ENCODE data around the gene CYGB.

CYGB gene

DNA sequence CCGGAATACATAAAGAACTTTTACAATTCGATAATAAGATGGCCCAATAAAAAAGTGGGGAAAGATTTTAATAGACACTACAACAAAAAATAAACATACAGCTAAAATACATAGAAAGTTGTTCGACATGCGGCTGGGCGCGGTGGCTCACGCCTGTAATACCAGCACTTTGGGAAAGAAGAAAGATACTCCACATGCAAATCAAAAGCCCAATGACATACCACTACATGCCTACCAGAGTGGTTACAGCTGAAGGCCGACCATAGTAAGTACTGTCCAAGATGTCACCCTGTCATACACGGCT is 11.7 kb upstream of the CYGB start (continued):
- TF ChIP-seq, protein P1, sequence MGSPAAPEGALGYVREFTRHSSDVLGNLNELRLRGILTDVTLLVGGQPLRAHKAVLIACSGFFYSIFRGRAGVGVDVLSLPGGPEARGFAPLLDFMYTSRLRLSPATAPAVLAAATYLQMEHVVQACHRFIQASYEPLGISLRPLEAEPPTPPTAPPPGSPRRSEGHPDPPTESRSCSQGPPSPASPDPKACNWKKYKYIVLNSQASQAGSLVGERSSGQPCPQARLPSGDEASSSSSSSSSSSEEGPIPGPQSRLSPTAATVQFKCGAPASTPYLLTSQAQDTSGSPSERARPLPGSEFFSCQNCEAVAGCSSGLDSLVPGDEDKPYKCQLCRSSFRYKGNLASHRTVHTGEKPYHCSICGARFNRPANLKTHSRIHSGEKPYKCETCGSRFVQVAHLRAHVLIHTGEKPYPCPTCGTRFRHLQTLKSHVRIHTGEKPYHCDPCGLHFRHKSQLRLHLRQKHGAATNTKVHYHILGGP (tag by site-specific recombination; IDR thresholded peaks at IDR 0.05), result no peak

DNA sequence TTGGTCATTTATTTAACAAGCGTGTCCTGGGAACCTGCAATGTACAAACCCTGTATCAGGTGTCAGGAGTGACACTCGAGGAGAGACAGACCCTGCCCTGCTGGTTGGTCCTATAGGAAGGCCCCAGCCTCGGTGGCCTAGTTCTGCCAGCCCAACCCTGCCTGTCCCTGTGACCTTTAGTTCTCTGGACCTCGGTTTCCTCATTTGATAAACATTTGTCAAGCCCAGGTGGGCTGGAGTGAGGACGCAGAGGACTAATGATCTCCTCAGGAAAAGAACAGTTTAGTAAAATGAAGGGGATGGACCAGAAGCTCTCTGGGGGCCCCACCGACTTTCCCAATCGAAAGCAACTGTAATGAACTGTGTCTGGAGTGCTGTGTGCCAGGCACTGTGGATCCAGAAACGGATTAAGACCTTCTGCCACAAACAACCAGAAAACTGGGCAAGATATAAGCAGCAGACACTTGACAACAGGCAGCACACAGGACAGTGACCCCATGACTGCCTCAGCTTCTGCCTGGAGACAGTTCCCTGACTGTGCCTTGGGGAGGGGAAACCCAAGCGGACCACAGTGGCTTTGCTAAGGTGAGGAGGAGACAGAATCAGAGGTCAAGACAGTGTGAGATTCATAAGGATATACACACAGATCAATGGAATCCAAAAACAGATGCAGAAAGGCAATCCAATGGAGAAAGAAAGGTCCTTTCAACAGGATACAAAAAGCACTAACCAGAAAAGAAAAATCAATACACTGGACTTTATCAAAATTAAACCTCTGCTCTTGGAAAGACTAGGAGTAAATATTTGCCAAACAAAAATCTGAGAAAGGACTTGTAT is 11.1 kb upstream of the CYGB start:
- H3K9me3 ChIP-seq (ENCODE audit: control insufficient read depth, insufficient read depth, low read depth, low read length), result no peaks in the 10 kb centered on the region
- H3K27ac ChIP-seq (ENCODE audit: extremely low read depth, low read depth, low read length), result no peak overlapping the region
- H3K4me1 ChIP-seq (ENCODE audit: control insufficient read depth, insufficient read depth, low read length), result peaks cover 21% of the 10 kb centered on the region
- no peak overlapping the region for H3K4me3 ChIP-seq (ENCODE audit: low read depth, low read length)
- TF ChIP-seq ZNF335 (tag by site-specific recombination; conservative IDR thresholded peaks at IDR 0.05) (peak; percentile 98), ZNF292 (tag by site-specific recombination; IDR thresholded peaks at IDR 0.05; ENCODE audit: borderline replicate concordance, low read depth) (no peak)
- peaks cover 0 to 9% of the 10 kb centered on the region in 2 experiments; a peak in 2 of 3 replicates for H3K36me3 ChIP-seq (ENCODE audit: control insufficient read depth in 2 of 2, insufficient read depth in 1 of 2, low read length in 2 of 2)
- ChIA-PET POLR2A (interaction anchor here (1.6 kb wide), 1 partner anchor 9 kb away, joined by 5 read pairs; no protein-coding TSS in a partner anchor), CTCF (interaction anchor here (0.7 to 5.4 kb wide), 9 partner anchors 8 to 133 kb away, joined by 3 to 49 read pairs (median 7); no protein-coding TSS in a partner anchor)

DNA sequence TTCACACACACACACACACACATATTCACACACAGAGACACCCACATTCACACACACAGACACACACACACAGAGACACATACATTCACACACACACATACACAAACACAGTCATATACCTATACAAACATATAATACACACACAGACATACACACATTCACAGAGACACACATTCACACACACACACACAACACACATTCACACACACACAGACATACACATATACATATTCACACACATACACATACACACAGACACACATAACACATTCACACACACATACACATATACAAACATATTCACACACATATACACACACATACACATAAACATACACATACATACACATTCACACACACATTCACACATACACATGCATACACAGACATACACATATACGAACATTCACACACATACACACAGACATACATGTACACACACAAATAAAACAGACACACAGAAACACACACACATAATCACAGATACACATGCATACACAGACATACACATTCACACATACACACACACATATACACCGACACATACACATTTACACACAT is 10.2 kb upstream of the CYGB start:
- Histone ChIP-seq H3K4me3 (ENCODE audit: low read depth, low read length) (no peak overlapping the region), H3K36me3 (ENCODE audit: control insufficient read depth in 2 of 2, insufficient read depth in 1 of 2, low read length in 2 of 2) (peaks cover 0 to 9% of the 10 kb centered on the region in 2 experiments; a peak in 2 of 3 replicates), H3K9me3 (ENCODE audit: control insufficient read depth, insufficient read depth, low read depth, low read length) (no peaks in the 10 kb centered on the region), H3K27ac (ENCODE audit: extremely low read depth, low read depth, low read length) (no peak overlapping the region), H3K4me1 (ENCODE audit: control insufficient read depth, insufficient read depth, low read length) (peaks cover 21% of the 10 kb centered on the region)
- CTCF ChIA-PET, result interaction anchor here (0.7 to 5.4 kb wide), 19 partner anchors 9 to 180 kb away, joined by 3 to 87 read pairs (median 13); no protein-coding TSS in a partner anchor
- POLR2A ChIA-PET, result no interaction called here
- TF ChIP-seq ZNF544 (tag by site-specific recombination; IDR thresholded peaks at IDR 0.05) (no peak), KLF9 (tag by site-specific recombination; IDR thresholded peaks at IDR 0.05; ENCODE audit: low read depth) (no peak), ZNF266 (tag by site-specific recombination; IDR thresholded peaks at IDR 0.05; ENCODE audit: low read depth) (peak; percentile 10; the same call in 1 of the 2 replicates), KLF1 (tag by site-specific recombination; IDR thresholded peaks at IDR 0.05) (0 out of 2 replicates have a peak, but pooled peaks have one; percentile 2), ZNF239 (tag by site-specific recombination; IDR thresholded peaks at IDR 0.05) (peak; percentile 75; the same call in 1 of the 2 replicates), ZNF311 (tag by site-specific recombination; IDR thresholded peaks at IDR 0.05; ENCODE audit: borderline replicate concordance) (peak; percentile 76; the same call in 1 of the 2 replicates), ZNF670 (tag by site-specific recombination; IDR thresholded peaks at IDR 0.05; ENCODE audit: low read depth) (peak; percentile 91; the same call in 1 of the 2 replicates), ZNF114 (tag by site-specific recombination; IDR thresholded peaks at IDR 0.05) (0 out of 2 replicates have a peak, but pooled peaks have one; percentile 24), ZNF529 (tag by site-specific recombination; IDR thresholded peaks at IDR 0.05; ENCODE audit: insufficient replicate concordance) (no peak), MYNN (tag by site-specific recombination; IDR thresholded peaks at IDR 0.05; ENCODE audit: borderline replicate concordance) (0 out of 2 replicates have a peak, but pooled peaks have one; percentile 16)
- TF ChIP-seq, protein P2, sequence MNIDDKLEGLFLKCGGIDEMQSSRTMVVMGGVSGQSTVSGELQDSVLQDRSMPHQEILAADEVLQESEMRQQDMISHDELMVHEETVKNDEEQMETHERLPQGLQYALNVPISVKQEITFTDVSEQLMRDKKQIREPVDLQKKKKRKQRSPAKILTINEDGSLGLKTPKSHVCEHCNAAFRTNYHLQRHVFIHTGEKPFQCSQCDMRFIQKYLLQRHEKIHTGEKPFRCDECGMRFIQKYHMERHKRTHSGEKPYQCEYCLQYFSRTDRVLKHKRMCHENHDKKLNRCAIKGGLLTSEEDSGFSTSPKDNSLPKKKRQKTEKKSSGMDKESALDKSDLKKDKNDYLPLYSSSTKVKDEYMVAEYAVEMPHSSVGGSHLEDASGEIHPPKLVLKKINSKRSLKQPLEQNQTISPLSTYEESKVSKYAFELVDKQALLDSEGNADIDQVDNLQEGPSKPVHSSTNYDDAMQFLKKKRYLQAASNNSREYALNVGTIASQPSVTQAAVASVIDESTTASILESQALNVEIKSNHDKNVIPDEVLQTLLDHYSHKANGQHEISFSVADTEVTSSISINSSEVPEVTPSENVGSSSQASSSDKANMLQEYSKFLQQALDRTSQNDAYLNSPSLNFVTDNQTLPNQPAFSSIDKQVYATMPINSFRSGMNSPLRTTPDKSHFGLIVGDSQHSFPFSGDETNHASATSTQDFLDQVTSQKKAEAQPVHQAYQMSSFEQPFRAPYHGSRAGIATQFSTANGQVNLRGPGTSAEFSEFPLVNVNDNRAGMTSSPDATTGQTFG (tag by site-specific recombination; IDR thresholded peaks at IDR 0.05; ENCODE audit: borderline replicate concordance), result peak; percentile 48; the same call in 1 of the 2 replicates
- TF ChIP-seq, protein P3, sequence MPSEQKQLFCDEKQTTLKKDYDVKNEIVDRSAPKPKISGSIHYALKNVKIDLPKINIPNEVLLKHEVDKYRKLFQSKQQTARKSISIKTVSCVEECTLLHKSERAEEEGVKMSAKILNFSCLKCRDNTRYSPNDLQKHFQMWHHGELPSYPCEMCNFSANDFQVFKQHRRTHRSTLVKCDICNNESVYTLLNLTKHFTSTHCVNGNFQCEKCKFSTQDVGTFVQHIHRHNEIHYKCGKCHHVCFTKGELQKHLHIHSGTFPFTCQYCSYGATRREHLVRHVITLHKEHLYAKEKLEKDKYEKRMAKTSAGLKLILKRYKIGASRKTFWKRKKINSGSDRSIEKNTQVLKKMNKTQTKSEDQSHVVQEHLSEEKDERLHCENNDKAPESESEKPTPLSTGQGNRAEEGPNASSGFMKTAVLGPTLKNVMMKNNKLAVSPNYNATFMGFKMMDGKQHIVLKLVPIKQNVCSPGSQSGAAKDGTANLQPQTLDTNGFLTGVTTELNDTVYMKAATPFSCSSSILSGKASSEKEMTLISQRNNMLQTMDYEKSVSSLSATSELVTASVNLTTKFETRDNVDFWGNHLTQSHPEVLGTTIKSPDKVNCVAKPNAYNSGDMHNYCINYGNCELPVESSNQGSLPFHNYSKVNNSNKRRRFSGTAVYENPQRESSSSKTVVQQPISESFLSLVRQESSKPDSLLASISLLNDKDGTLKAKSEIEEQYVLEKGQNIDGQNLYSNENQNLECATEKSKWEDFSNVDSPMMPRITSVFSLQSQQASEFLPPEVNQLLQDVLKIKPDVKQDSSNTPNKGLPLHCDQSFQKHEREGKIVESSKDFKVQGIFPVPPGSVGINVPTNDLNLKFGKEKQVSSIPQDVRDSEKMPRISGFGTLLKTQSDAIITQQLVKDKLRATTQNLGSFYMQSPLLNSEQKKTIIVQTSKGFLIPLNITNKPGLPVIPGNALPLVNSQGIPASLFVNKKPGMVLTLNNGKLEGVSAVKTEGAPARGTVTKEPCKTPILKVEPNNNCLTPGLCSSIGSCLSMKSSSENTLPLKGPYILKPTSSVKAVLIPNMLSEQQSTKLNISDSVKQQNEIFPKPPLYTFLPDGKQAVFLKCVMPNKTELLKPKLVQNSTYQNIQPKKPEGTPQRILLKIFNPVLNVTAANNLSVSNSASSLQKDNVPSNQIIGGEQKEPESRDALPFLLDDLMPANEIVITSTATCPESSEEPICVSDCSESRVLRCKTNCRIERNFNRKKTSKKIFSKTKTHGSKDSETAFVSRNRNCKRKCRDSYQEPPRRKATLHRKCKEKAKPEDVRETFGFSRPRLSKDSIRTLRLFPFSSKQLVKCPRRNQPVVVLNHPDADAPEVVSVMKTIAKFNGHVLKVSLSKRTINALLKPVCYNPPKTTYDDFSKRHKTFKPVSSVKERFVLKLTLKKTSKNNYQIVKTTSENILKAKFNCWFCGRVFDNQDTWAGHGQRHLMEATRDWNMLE (tag by site-specific recombination; conservative IDR thresholded peaks at IDR 0.05; ENCODE audit: low read depth), result no peak
- TF ChIP-seq, protein P4, sequence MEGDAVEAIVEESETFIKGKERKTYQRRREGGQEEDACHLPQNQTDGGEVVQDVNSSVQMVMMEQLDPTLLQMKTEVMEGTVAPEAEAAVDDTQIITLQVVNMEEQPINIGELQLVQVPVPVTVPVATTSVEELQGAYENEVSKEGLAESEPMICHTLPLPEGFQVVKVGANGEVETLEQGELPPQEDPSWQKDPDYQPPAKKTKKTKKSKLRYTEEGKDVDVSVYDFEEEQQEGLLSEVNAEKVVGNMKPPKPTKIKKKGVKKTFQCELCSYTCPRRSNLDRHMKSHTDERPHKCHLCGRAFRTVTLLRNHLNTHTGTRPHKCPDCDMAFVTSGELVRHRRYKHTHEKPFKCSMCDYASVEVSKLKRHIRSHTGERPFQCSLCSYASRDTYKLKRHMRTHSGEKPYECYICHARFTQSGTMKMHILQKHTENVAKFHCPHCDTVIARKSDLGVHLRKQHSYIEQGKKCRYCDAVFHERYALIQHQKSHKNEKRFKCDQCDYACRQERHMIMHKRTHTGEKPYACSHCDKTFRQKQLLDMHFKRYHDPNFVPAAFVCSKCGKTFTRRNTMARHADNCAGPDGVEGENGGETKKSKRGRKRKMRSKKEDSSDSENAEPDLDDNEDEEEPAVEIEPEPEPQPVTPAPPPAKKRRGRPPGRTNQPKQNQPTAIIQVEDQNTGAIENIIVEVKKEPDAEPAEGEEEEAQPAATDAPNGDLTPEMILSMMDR (tag by site-specific recombination; IDR thresholded peaks at IDR 0.05), result peak; percentile 8; the same call in 1 of the 2 replicates
- TF ChIP-seq, protein P5, sequence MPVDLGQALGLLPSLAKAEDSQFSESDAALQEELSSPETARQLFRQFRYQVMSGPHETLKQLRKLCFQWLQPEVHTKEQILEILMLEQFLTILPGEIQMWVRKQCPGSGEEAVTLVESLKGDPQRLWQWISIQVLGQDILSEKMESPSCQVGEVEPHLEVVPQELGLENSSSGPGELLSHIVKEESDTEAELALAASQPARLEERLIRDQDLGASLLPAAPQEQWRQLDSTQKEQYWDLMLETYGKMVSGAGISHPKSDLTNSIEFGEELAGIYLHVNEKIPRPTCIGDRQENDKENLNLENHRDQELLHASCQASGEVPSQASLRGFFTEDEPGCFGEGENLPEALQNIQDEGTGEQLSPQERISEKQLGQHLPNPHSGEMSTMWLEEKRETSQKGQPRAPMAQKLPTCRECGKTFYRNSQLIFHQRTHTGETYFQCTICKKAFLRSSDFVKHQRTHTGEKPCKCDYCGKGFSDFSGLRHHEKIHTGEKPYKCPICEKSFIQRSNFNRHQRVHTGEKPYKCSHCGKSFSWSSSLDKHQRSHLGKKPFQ (tag by site-specific recombination; IDR thresholded peaks at IDR 0.05), result peak; percentile 93
